T-helper 9 cell (primary cell): ENCODE data around the gene MEDAG.

Source experiments
- DNase-seq: peaks from one replicate; pipeline ENCODE4 v3.0.0-alpha.2; 2020

Gene MEDAG

DNA sequence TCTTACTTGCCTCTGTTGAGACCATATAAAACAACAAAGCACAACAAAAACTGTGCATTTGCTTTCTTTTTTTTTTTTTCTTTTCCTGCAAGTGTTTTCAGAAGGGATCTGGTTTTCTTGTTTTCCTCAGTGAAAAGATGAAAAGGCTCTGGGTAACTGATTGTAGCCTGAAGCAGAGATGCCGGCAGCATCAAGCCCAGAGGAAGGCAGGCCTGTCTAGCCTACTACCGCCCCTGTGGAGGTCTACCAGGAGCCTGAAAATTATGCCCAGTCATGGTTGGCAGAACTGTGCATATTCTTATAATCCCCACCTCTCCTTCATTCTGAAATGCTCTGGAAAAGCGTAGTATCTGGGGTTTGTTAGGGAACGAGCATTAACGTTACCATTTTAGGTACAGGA, 32.6 kb upstream of the MEDAG start:
- no peak for DNase-seq

DNA sequence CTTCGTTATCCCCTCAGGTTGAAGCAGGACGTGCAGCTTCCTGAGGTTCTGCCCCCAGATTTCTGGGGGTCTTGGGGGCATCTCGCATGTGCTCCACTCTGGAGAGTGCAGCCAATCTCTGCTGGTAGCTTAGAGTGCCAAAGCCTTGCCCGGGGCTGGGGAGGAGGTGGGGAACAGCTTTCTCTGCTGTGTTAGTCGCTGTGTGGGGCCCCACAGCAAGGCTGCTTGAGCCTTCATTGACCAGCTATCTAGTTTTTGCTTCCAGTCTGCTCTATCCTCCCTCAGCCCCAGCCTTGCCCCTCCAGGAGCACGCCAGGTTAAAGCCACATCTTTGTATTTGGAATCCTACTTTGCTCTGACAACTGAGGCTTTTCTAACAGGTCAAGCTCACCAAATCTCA, 32.0 kb upstream of the MEDAG start:
- DNase-seq, result no peak

DNA sequence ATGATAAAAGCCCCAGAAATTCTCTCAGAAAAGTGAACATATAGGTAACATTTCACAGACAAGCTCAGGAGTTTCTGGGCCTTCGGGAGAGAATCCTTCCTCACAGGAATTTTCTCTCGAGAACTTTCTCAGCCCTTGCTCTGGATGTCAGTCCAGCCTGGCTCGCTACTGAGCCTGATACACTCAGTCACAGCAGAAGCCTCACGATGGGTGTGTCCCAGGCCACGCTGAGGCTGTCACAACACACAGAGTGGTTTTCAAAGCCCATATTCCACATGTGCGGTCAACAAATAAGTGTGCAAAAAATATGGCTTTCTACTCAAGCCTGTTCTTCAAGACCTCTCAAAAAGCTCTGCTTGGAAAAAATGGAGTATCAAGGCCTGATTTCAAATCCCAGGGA, 31.5 kb upstream of the MEDAG start:
- no peak for DNase-seq

DNA sequence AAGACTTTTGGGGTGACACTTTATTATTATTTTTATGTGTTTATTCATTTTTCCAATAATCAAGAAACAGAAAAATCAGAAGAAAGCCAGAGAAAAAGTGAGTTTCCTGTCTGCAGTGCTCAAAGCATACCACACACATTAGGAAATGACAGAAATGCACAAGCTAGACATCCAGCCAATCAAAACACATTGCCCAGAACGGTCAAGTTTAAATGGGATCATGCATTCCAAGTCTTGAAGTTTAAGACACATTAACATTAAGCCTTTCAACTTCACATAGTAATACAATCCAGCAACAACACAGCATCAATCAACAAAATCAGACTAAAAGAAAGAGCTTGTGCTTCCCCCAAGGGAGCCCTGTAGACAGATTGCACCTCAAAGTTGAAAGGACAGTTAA, 28.7 kb upstream of the MEDAG start:
- no peak for DNase-seq

DNA sequence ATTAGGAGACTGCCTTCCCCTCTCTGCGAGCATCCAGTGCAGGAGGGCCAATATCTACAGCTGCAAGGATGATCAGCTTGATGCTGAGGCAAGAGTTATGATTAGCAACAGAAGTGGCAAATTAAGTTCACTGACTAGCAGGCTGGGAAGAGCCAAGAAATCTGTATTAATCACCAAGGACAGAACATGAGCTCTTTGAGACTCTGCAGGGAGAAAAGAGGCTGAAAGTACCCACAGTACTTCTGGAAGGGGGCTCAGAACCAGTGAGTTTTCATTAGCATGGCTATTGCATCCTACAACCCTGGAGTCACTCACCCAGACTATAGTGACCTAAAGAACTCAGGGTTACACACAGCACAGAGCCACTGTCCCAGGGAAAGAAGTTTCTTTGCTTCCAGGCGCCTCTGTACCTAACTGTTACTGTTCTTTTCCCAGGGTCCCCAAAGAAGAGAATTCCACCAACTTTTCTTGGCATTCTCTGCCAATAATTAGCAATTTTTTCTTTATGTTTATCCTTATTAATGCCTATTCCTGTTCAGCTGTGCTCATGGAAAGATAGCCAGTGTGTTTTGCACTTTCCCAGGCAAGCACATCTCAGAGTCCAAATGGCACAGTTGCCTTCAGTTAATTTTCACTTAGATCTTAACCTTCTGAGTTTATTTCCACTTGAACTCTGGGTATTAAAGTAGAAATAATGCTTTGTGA, 25.8 kb upstream of the MEDAG start:
- DNase-seq, result no peak

DNA sequence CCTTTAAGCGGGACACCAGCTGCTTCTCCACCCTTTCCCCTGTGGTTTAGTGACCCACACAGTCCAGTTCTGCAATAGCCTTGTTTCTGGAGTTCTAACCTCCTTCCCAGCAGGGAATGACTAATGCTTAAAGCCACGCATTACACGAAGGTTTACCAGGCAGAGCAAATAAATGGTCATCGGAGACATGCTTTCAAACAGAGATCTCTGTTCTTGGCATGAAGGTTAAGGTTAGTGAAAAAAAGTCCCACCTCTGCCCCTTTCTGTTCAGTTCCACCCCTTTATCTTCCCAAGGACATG, 25.3 kb upstream of the MEDAG start:
- DNase-seq, result no peak

DNA sequence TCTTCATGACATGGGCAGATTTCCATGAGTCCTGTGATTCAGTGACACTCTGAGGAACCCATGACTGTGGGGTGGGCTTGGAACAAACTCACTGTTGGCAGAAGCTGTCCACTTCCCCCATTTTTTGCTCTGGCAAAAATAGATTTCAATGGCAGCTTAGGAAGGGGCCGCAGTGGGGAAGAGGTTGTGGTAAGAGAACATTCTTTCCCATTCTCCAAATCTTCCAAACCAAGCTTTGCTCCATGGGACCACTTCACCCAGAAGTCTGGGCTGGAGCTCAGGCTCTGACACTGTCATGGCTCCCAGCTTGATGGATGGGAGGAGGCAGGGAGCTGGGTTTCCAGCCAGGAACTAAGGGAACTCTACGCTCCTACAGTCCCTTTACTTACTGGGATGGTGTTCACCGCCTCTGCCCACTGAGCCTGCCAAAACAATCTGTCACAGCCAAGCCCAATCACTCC, 24.9 kb upstream of the MEDAG start:
- no peak for DNase-seq

DNA sequence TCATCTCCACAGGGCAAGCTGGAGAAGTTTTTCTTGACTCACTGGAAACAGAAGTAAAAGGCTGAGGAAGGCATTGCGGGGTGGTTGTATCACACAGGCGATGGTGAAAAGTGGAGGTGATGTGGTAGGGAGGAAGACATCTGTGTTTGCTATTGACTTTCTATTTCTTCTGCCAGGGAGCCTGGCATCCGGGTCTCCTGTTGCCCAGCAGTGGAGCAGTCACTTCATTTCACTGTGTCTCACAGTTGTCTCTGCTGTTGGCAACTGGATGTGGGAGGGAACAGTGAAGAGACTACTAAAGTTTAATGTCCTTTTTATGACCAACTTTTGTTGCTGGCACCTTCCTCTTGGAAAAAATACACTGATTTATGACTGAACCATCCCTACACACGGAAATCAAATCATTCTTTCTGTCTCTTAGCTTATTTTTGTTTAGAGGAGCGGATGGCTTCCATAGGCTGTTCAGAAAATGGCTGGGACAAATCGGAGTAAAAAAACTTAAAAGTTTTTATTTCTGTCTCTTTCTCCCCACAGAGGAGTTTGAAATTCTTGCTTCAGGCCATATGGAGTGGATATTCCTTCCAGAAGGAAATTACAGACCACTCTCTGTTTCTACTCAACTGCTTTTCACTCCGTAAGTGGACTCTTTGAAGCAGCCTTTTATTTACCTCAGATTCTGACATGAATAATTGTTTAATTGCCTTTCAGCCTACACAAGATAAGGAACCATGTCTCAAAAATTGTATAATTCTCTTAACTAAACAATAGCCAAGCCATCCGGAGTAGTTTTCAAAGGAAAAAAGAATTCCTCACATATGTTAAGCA, 23.8 kb upstream of the MEDAG start:
- no peak for DNase-seq

DNA sequence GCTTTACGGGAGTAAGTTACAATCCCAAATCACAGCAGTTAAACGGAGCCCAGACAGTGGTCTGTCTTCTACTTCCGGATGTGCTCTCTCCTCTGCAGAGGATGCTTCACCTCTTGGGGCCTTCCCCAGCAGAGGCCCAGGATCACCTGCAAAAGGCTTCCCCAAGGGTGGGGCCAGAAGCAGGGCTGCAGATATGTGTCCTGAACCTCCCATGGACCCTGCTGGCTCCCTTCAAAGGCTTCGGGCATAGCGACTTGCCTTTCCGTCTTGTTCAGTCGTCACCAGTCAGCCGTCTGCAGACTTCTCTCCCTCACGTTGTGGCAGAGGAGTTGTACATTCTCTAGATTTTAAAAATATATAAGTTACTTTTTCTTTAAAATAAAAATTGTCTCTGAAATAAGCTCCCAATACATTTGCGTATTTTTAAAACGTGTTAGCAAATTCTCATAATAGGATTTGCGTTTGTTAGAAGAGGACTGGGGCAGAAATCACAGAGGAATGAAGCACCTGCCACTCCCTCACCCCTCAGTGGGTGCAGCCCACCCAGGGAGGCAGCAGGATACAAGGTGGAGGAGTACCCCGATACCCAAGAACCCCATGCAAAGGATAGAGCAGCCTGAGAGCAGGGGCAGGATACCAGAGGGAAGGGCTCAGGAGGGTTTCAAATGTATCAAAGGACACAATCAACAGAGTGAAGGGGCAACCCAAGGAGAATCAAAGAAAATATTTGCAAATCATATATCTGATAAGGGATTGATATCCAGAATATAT, 22.9 kb upstream of the MEDAG start:
- no peak for DNase-seq

DNA sequence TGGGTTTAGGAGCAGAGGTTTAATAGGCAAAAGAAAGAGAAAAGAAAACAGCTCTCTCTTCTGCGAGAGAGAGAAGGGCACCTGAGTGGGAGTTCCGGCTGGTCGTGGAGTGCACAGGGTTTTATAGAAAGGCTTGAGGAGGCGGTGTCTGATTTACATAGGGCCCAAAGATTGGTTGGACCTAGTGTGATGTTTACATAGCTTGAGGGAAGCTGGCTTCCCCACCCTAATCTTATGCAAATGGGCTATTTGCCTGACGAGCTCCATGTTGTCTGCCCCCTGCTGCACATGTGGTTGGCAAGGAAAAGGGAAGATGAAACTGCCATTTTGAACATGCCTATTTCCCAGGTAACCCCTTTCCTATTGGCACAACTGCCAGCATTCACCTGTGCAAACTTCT, 21.5 kb upstream of the MEDAG start:
- DNase-seq, result no peak

DNA sequence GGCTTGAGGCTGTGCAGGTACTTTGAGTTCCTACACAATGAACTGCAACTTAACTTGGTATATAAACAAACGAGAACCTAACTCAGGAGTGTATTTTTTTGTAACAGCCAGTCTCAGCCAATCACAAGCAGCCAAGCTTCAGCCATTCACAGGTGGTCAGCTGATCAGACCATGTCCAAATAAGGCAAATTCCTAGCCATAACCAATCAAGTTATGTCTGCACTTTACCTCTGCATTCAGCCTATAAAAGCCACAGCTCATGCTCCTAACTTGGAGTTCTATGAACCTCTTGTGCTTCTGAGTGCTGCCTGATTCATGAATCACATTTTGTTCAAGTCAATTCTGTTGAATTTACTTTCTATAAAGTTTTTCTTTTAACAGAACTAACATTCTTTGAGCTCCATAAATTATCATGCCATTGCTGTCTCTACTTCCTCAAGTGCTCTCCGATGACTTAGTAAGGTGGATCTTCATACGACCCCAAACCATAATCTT, 16.8 kb upstream of the MEDAG start:
- DNase-seq, result no peak

DNA sequence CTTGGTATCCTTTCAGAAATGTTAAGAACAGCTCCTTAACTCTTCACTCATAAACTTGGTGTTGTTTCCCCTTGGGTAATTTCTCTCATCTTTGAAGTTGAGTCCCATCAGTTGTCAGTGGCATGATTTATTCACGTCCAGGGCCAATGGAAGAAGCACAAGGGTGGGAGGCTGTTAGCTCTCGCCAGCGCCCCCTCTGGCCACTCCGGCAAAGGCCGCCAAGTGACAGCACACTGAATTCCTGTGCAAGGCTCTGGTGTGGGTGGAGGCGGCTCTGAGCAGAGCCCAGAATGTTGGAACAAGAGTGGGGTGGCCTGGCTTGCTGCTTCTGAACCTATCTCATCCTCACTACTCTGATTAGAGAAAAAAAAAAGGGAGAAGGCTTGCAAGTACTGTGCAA, 13.1 kb upstream of the MEDAG start:
- DNase-seq, result no peak

DNA sequence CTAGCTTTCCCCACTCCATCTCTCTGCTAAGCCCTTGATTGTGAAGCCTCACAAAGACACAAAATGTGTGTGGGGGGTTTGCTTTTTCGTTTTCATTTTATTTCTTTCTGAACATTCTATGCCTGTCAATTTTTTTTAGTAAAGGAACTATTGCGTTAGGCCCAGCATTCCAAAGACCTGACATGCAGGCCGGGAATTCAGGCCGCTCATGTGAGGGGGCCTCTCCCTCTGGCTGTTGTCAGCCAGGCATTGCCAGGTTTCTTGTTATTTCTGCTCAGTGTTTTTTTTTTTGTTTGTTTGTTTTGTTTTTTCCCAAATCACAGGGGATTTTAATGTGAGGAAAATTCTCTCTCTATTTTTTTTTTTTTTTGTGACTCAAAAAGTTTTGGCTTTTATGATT, 10.3 kb upstream of the MEDAG start:
- DNase-seq, result no peak

DNA sequence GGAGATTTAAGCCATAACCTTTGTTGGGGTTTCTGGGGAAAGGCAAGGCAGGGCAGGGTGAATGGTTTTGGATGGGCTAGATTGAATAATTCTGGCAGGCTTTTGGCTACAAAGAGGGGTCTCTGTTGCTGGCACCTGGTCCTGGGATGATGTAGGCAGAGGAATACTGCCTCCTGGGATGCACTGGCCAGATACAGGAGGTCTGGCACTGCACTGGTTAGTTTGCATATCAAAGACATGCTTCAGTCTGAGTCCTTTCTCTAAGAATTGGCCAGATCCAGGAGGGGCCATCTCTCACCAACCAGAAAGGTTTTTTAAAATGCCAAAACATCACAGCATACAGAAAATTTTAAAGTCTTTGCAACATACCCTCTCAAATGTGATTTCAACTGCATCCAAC, 8.0 kb upstream of the MEDAG start:
- no peak for DNase-seq

DNA sequence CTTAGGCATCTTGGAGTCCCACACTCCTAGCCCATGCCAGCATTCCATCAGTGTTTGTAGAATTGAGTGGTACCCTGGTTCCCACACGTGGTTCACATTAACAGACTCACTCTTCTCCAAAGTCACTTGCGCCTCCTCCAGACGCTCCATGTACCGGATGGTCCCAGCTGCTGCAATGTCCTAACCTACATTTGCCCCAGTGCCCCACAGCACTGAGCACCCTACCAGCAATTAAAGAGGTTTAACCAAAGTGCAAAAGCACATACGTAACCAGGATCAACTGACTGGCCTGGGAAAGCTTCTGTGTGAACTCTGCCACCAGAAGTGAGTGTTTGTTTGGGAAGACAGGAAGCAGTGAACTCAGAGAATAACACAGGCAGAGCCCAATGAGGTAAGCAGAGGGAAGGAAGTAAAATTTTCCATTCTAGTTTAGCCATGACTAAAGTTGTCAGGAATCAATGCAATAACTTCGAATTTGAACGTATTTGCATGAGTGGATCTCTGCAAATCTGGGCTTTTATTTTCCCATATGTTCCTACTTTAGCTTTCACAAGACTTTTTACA, 7.3 kb upstream of the MEDAG start:
- DNase-seq, result no peak

DNA sequence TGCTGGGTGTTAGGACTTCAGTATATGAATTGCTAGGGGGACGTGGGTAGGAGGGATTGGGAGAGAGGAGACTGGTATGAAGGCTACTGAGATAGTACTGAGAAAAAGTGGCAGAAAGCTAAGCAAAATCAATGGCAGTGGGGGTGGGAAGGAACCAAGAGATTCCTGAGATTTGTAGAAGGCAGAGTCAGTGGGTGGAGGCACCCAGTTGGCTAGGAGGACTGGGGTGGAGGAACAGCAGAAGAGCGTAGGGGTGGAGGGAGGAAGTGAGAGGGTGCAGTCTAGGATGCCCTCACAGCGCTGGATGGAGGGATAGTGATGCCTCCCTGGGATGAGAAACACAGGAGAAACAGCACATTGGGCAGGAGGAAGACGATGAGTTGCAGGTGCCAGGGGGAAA, 5.6 kb upstream of the MEDAG start:
- no peak for DNase-seq

DNA sequence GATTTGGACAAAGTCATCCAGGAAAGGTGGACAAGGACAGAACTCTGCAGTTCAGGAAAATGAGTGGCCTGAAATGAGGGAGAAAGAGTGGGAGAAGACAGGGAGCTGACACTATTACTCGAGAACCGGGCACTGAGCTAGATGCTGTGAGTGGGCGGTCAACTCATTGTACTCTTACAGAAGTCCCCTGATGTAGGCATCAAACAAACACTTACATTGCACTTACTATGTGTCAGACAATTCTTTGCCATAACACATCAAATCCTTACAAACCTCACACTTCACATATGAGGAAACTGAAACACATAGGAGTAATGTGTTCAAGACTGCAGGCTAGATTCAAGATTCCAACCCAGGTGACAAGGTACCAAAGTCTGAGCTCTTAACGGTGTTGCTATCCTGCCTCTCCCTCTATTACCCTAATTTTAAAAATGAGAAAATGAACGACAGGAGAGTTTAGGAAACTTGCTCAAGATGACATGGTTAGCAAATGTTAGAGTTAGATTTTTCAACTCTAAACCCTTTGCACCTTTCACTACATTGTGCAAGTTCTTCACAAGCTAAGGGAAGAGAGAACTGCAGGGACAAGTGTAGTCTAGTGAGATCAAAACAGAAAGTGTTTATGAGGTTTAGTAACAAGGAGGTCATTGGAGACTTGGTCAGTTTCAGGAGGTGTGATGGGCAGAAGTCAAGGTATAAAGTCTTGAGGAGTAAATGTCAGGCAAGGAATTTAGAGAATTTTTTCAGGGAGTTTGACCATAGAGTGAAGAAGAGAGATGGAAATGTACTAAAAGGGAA, 4.9 kb upstream of the MEDAG start:
- no peak for DNase-seq

DNA sequence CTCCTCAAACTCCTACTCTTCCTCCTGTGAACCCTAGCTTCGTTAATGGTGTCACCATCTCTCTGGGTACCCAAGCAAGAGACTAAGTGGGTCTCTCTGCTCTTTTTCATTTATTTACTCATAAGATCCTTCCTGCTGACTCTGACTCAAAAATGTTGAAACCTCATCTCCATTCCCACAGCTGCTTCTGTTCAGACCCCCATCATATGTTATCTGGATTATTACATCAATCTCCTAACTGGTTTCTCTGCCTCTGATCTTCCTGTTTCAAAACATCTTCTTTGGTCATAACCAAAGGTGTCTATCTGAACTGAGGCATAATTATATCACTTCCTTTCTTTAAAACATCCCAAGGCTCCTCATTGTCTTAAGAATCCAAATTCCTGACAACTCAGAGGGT, 2.0 kb upstream of the MEDAG start:
- no peak for DNase-seq

DNA sequence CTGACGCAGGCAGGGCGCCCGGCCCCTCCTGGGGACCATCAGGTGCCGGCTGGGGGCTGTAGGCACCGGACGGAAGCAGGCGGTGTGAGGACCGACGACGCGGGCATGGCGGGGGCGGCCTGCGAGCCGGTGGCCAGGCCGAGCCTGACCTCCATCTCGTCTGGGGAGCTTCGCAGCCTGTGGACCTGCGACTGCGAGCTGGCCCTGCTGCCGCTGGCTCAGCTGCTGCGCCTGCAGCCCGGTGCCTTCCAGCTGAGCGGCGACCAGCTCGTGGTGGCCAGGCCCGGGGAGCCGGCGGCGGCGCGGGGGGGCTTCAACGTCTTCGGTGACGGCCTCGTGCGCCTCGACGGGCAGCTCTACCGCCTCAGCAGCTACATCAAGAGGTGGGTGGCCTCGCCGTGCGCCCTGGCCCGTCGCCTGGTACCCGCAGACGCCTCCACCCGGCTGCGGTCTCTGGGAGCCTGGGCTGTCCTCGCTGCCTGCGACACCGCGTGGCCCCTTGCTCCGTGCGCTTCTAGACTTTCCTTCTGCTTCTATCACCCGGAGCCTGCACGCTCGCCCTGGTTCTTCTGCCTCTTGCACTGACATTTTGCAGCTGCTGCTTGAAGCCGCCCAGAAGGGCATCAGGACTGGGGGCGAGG, 460 bp downstream of the MEDAG start:
- no peak for DNase-seq

DNA sequence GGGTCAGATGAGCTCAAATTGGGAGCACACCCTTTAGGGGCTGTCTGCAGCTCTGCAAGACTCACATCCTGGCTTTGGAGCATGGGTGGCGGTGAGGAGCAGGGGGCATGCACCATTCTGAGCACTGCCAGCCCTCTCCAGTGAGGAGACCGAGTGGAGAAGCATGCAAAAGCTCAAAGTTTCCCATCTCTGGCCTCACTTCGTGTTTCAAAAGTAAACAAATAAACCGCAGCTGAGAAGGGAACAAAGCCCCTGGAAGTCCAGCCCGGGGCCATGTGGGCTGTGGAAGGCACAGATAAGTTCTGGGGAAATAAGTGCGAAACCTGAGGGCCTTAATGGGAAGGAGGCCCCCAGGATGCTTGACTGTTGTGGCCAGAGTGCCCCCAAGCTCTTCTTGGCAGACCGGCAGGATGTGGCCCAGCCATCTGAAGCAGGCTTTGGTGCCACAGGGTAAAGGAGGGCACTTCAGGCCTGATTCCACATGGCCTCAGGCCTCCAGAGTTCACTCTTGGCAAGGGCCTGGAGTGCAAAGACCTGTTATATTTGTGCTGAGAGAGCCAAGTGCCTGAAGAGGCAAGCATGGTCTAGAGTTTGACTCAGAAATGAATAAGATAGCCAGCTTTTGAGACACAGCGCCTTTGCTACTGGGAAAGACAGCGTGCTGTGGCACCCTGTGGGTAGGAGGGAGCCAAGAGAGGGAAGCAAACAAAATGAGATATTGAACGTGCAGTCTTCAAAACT, 1.2 kb downstream of the MEDAG start:
- DNase-seq, result no peak

DNA sequence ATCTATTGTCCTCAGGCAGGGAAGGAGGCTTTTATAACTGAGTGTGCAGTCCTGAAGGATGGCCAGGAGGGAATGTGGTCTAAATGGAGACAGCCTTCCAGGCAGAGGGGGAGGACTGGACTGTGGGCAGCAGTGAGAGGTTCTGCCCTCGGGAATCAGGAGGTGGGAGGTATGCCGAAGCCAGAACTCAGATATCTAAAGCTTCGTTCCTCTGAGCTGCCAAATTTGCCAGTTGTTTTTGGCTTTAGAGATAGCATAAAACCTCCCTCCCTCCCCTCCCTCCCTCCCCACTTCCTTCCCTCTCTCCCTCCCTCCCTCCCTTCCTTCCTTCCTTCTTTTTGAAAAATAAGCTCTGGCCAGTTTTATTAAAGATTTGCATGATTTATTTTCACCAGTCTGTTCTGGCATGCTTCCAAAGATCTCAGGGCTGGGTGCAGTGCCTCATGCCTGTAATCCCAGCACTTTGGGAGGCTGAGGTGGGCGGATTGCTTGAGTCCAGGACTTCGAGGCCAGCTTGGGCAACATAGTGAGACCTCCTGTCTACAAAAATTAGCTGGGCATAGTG, 2.4 kb downstream of the MEDAG start:
- DNase-seq, result no peak
